GM23248 (cell line): ENCODE measurements around the gene TUBB1.

Experiments used
- EZH2 ChIP-seq: fragments of 200-600 bp; sonication (generic); IDR thresholded peaks from 2 replicates; pipeline ENCODE4 v1.6.1; 2018; ENCODE audit warnings: antibody characterized with exemption, mild to moderate bottlenecking; ENCODE audit not compliant: insufficient read depth, poor library complexity, severe bottlenecking
- EZH2phosphoT487 ChIP-seq: fragments of 200-600 bp; sonication (generic); IDR thresholded peaks from 2 replicates; pipeline ENCODE4 v1.6.1; 2018; ENCODE audit warnings: antibody characterized with exemption, moderate library complexity, mild to moderate bottlenecking, low read depth; ENCODE audit not compliant: insufficient read depth

DNA sequence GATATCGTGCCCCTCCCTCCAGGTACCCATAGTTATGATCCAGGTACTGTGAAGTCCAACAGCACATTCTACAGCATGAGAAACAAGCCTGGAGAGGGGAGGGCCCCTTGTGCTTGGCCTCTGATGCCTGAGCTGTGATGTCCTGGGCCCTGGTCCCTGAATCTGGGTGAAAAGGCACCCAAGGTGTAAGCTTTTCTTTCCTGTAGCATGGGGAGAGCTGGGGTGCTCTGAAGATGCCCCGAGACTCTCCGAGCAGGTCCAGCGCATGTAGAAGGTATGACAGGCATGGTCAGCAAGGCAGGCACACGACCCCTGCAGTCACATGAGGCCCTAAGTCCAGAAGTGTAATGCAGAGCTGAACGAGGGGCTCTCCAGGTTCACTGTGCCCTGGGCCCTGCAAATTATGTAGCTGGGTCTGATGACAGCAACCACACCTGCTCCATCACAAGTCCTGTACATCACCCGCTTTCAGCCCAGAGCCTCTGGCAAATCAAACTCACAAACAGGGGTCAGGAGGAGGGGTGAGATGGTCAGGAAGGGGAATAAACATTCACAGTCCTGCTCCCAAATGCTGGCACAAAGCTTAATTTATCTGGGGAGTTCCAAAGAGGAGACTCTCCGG, 10.4 kb upstream of the TUBB1 start:
- no peak for TF ChIP-seq EZH2
- no peak for TF ChIP-seq EZH2phosphoT487
